ENCODE measurements around the gene ALK. TPM values are rescaled to one million over a fixed set of nuclear protein-coding genes. Genes with fewer than 3 reads are reported as not detected.

Gene ALK
- total RNA-seq, 1 experiment from 2014 or later: 0.87 TPM

DNA sequence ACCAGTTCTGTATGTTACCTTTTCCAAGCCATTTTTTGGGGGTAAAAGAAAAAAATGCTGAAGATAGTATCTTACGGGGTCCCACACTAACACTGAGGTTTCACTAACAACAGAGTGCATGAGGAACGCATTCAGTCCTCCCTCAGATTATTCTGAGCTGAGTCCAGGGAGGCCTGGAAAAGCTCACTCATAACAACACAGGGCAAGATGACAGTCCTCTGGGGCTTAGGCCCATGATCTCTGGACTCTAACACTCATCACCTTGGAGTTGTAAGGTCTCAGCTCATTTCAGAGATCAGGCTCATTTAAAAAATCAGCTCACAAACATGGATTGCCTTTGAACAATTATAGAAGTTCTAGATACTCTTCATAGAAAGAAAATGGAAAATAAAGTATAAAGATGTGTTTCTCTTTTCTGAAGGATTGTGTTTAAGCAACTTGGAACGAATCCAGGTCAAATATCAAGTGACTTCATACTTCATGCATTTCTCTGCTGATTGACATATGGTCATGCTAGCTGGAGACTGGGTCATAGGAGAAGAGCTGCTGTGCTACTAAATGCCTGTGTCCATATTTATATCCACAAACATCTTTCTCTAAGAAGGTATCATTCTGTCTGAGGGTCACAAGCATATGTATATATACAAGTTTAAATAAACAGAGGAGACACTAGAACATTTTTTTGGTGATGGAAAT is 265.8 kb downstream of the ALK start:
- ATAC-seq: no peak; the same call in 1 of the 2 replicates
- no peaks in the 10 kb centered on the region for H4K20me1 ChIP-seq (ENCODE audit: low read length)
- H3F3A ChIP-seq (ENCODE audit: low read length, unreplicated experiment): no peaks in the 10 kb centered on the region
- no peak overlapping the region for H3K9ac ChIP-seq (ENCODE audit: low read length)
- no peaks in the 10 kb centered on the region for H3K27me3 ChIP-seq (ENCODE audit: low read length)
- intact Hi-C loops (cut with micrococcal nuclease): no loop called here
- H3K4me3 ChIP-seq (ENCODE audit: low read length): no peak overlapping the region
- no peaks in the 10 kb centered on the region for H3K9me3 ChIP-seq (ENCODE audit: low read length)
- no peaks in the 10 kb centered on the region for H3K36me3 ChIP-seq (ENCODE audit: low read depth, low read length)
- peak; percentile 67 for DNase-seq
- ChIA-PET CTCF (no interaction called here), POLR2A (ENCODE audit: unreplicated experiment) (no interaction called here)
- no peak overlapping the region for H3K27ac ChIP-seq (ENCODE audit: low read length)
- no peak overlapping the region for H2AFZ ChIP-seq (ENCODE audit: low read length)
- H3K79me2 ChIP-seq (ENCODE audit: low read length): no peaks in the 10 kb centered on the region
- no peaks in the 10 kb centered on the region for H3K9me2 ChIP-seq (replicated peaks; ENCODE audit: low read length)
- BruUV-seq (replicated peaks): no TSS peak
- TF ChIP-seq EZH2phosphoT487 (IDR thresholded peaks at IDR 0.05; ENCODE audit: borderline replicate concordance, low read length): no peak
- no peak overlapping the region for H3K4me2 ChIP-seq (ENCODE audit: low read length)
- peaks cover 18% of the 10 kb centered on the region for H3K4me1 ChIP-seq (ENCODE audit: insufficient read depth, low read length)

GRCh38 chr2:29650631-29651097 is 270.7 kb downstream of the ALK start:
- TF ChIP-seq EZH2phosphoT487 (IDR thresholded peaks at IDR 0.05; ENCODE audit: borderline replicate concordance, low read length) (no peak), EZH2 (IDR thresholded peaks at IDR 0.05; ENCODE audit: low read length, unreplicated experiment) (no peak)
- ChIA-PET CTCF (interaction anchor here (0.5 kb wide), 1 partner anchor 191 kb away, joined by 6 read pairs; no protein-coding TSS in a partner anchor), POLR2A (ENCODE audit: unreplicated experiment) (interaction anchor here (0.5 to 0.6 kb wide), 2 partner anchors 212 to 216 kb away, joined by 3 read pairs; no protein-coding TSS in a partner anchor)
- Histone ChIP-seq H3K9ac (ENCODE audit: low read length) (no peak overlapping the region), H3K4me2 (ENCODE audit: low read length) (0 out of 2 replicates have a peak overlapping the region, but pooled peaks have one; percentile 15), H3K27ac (ENCODE audit: low read length) (peak overlapping the region; percentile 52), H3K4me1 (ENCODE audit: insufficient read depth, low read length) (peaks cover 19% of the 10 kb centered on the region), H3K9me3 (ENCODE audit: low read length) (peaks cover 7% of the 10 kb centered on the region; the same call in 1 of the 2 replicates), H3K27me3 (ENCODE audit: low read length) (no peaks in the 10 kb centered on the region), H3K9me2 (replicated peaks; ENCODE audit: low read length) (no peaks in the 10 kb centered on the region), H3F3A (ENCODE audit: low read length, unreplicated experiment) (no peaks in the 10 kb centered on the region), H3K36me3 (ENCODE audit: low read depth, low read length) (no peaks in the 10 kb centered on the region), H2AFZ (ENCODE audit: low read length) (no peak overlapping the region), H3K4me3 (ENCODE audit: low read length) (no peak overlapping the region), H3K79me2 (ENCODE audit: low read length) (no peaks in the 10 kb centered on the region), H4K20me1 (ENCODE audit: low read length) (no peaks in the 10 kb centered on the region)
- no TSS peak for BruUV-seq (replicated peaks)
- ATAC-seq: no peak
- intact Hi-C loops (cut with micrococcal nuclease): no loop called here
- DNase-seq: peak; percentile 80

DNA sequence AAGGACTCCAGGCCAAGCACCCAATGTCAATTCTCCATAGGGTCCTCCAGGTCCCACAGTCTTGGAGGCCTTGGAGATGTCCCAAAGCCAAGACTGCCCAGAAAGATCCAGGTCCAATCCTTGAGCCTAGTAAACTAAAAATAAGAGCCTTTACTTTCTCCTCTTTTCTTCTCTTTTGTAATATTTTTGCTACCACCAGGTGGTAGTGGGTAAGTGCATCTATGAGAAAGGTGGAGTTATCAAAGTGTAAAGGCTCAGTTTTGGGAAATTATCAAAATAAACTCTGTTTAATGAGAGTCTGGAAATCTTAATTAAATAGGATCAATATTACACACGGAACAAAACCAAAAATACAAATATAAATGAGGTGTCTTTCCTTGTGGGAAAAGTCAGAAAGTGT is 276.4 kb downstream of the ALK start:
- Histone ChIP-seq H3K4me1 (ENCODE audit: insufficient read depth, low read length) (peaks cover 2% of the 10 kb centered on the region; the same call in 1 of the 2 replicates), H3K9me3 (ENCODE audit: low read length) (peaks cover 7% of the 10 kb centered on the region; the same call in 1 of the 2 replicates), H3K9ac (ENCODE audit: low read length) (no peak overlapping the region), H3F3A (ENCODE audit: low read length, unreplicated experiment) (no peaks in the 10 kb centered on the region), H2AFZ (ENCODE audit: low read length) (no peak overlapping the region), H3K9me2 (replicated peaks; ENCODE audit: low read length) (no peaks in the 10 kb centered on the region), H3K4me3 (ENCODE audit: low read length) (no peak overlapping the region), H3K27ac (ENCODE audit: low read length) (no peak overlapping the region), H3K4me2 (ENCODE audit: low read length) (no peak overlapping the region), H3K36me3 (ENCODE audit: low read depth, low read length) (no peaks in the 10 kb centered on the region), H4K20me1 (ENCODE audit: low read length) (no peaks in the 10 kb centered on the region), H3K79me2 (ENCODE audit: low read length) (no peaks in the 10 kb centered on the region), H3K27me3 (ENCODE audit: low read length) (no peaks in the 10 kb centered on the region)
- POLR2A ChIA-PET (ENCODE audit: unreplicated experiment): no interaction called here
- no peak for ATAC-seq
- BruUV-seq (replicated peaks): no TSS peak
- CTCF ChIA-PET: no interaction called here
- intact Hi-C loops (cut with micrococcal nuclease): loop anchor here (5.0 to 10.0 kb wide), 2 partner anchors 197 to 330 kb away; no protein-coding TSS in a partner anchor
- TF ChIP-seq EZH2phosphoT487 (IDR thresholded peaks at IDR 0.05; ENCODE audit: borderline replicate concordance, low read length): no peak
- no peak for TF ChIP-seq EZH2 (IDR thresholded peaks at IDR 0.05; ENCODE audit: low read length, unreplicated experiment)
- TF ChIP-seq, protein P1, sequence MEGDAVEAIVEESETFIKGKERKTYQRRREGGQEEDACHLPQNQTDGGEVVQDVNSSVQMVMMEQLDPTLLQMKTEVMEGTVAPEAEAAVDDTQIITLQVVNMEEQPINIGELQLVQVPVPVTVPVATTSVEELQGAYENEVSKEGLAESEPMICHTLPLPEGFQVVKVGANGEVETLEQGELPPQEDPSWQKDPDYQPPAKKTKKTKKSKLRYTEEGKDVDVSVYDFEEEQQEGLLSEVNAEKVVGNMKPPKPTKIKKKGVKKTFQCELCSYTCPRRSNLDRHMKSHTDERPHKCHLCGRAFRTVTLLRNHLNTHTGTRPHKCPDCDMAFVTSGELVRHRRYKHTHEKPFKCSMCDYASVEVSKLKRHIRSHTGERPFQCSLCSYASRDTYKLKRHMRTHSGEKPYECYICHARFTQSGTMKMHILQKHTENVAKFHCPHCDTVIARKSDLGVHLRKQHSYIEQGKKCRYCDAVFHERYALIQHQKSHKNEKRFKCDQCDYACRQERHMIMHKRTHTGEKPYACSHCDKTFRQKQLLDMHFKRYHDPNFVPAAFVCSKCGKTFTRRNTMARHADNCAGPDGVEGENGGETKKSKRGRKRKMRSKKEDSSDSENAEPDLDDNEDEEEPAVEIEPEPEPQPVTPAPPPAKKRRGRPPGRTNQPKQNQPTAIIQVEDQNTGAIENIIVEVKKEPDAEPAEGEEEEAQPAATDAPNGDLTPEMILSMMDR (conservative IDR thresholded peaks at IDR 0.05; ENCODE audit: low read depth, low read length): peak; percentile 51; the same call in 1 of the 2 replicates
- peak; percentile 27 for DNase-seq
